ENCODE results near the gene SH3PXD2A. TPM values are rescaled to one million over a fixed set of nuclear protein-coding genes. Genes with fewer than 3 reads are reported as not detected.

The SH3PXD2A gene
- total and polyA plus RNA-seq, 2 of the 4 experiments (the other 2 are of a cell fraction): 6.3 to 23.0 TPM

- no peaks in the 10 kb centered on the region for H3K27me3 ChIP-seq (ENCODE audit: control insufficient read depth, insufficient read depth, low read length)
- DNase-seq (no peak), ATAC-seq (ENCODE audit: low read depth) (no peak)
- H3K23ac ChIP-seq (ENCODE audit: low read depth, low read length): no peak overlapping the region
- peaks cover 6% of the 10 kb centered on the region; the same call in 1 of the 2 replicates for H3K36me3 ChIP-seq (ENCODE audit: control insufficient read depth, insufficient read depth, low read length)
- POLR2A ChIA-PET (ENCODE audit: unreplicated experiment): no interaction called here
- no peak overlapping the region for H2AFZ ChIP-seq (replicated peaks; ENCODE audit: low read length, poor library complexity)
- no peak overlapping the region for H2AK9ac ChIP-seq (replicated peaks; ENCODE audit: low read depth, low read length, poor library complexity)
- H3K79me1 ChIP-seq (ENCODE audit: low read depth in 1 of 2, low read length in 2 of 2): peaks cover 0 to 14% of the 10 kb centered on the region in 2 experiments; a peak in 1 of 4 replicates
- no peak overlapping the region for H2BK15ac ChIP-seq (ENCODE audit: low read depth, low read length)
- no peak overlapping the region for H3K18ac ChIP-seq (ENCODE audit: low read depth, low read length)
- no CpG with 5 or more reads among the region's 3 CpGs for WGBS, 2 experiments (ENCODE audit: extremely low coverage in 2 of 2, insufficient read length in 1 of 2)
- no peak overlapping the region for H3K4me3 ChIP-seq (ENCODE audit: insufficient read depth, low read depth, low read length)
- H2AK5ac ChIP-seq (ENCODE audit: low read depth, low read length): no peak overlapping the region
- H3K9me3 ChIP-seq (ENCODE audit: control insufficient read depth, insufficient read depth, low read length): no peaks in the 10 kb centered on the region
- H4K20me1 ChIP-seq (ENCODE audit: insufficient read depth, low read length): peaks cover 9% of the 10 kb centered on the region
- no peak overlapping the region for H3K9ac ChIP-seq (ENCODE audit: low read depth, low read length)
- H3K56ac ChIP-seq (ENCODE audit: extremely low read depth, insufficient read depth, low read length): no peak overlapping the region
- H3K4me1 ChIP-seq (ENCODE audit: control insufficient read depth, insufficient read depth, low read length): peaks cover 30% of the 10 kb centered on the region
- no TSS peak for BruUV-seq (replicated peaks)
- no peak overlapping the region for H3K27ac ChIP-seq (ENCODE audit: insufficient read depth, low read length)
- H2BK20ac ChIP-seq (ENCODE audit: low read depth, low read length): no peak overlapping the region
- H4K5ac ChIP-seq (ENCODE audit: low read depth, low read length): no peak overlapping the region
- no peak overlapping the region for H3K4ac ChIP-seq (ENCODE audit: low read depth, low read length)
- H4K91ac ChIP-seq (ENCODE audit: insufficient read depth, low read depth, low read length): no peak overlapping the region
- H3K9me1 ChIP-seq (ENCODE audit: insufficient read depth, low read length): peaks cover 7% of the 10 kb centered on the region
- H3K4me2 ChIP-seq (ENCODE audit: low read depth, low read length): no peak overlapping the region
- in situ Hi-C loops (cut with MboI; ENCODE audit: low sequenced_read_pairs) (no loop called here), intact Hi-C loops (cut with micrococcal nuclease) (no loop called here), dilution Hi-C loops (cut with HindIII; ENCODE audit: low sequenced_read_pairs, unreplicated experiment) (no loop called here)
- no peak overlapping the region for H2BK120ac ChIP-seq (ENCODE audit: low read depth, low read length)
- no peak for TF ChIP-seq MXI1 (IDR thresholded peaks at IDR 0.05; ENCODE audit: borderline replicate concordance, low read depth, low read length)
- TF ChIP-seq ELK1 (IDR thresholded peaks at IDR 0.05; ENCODE audit: borderline replicate concordance, low read depth, low read length): no peak
- no peak for TF ChIP-seq USF2 (IDR thresholded peaks at IDR 0.05; ENCODE audit: low read depth, low read length)
- TF ChIP-seq FOS (IDR thresholded peaks at IDR 0.05; ENCODE audit: low read depth, low read length): no peak
- no peak for TF ChIP-seq RAD21 (IDR thresholded peaks at IDR 0.05; ENCODE audit: low read length)
- no peak for TF ChIP-seq CHD1 (IDR thresholded peaks at IDR 0.05; ENCODE audit: low read depth, low read length)
- no peak for TF ChIP-seq RFX5 (IDR thresholded peaks at IDR 0.05; ENCODE audit: low read depth, low read length)
- no peak for TF ChIP-seq BHLHE40 (IDR thresholded peaks at IDR 0.05; ENCODE audit: low read depth, low read length)
- no peak for TF ChIP-seq MAZ (IDR thresholded peaks at IDR 0.05; ENCODE audit: borderline replicate concordance, low read depth, low read length)
- no peak for TF ChIP-seq CTCF (conservative IDR thresholded peaks at IDR 0.05; ENCODE audit: low read depth, low read length)
- no peak for TF ChIP-seq SMC3 (IDR thresholded peaks at IDR 0.05; ENCODE audit: low read depth, low read length)
- no peak for TF ChIP-seq RCOR1 (IDR thresholded peaks at IDR 0.05; ENCODE audit: insufficient replicate concordance, low read length)
- TF ChIP-seq POLR2A (IDR thresholded peaks at IDR 0.05; ENCODE audit: low read depth, low read length): no peak
- no peak for TF ChIP-seq CEBPB (IDR thresholded peaks at IDR 0.05; ENCODE audit: low read depth, low read length)
- no peak for TF ChIP-seq NFE2L2 (IDR thresholded peaks at IDR 0.05; ENCODE audit: low read depth, low read length)
- TF ChIP-seq MAFK (IDR thresholded peaks at IDR 0.05; ENCODE audit: low read depth, low read length): no peak
- H4K8ac ChIP-seq (ENCODE audit: low read depth in 2 of 2, low read length in 2 of 2): no peak overlapping the region
- H3K14ac ChIP-seq (replicated peaks; ENCODE audit: low read depth, low read length): no peak overlapping the region
- H2BK5ac ChIP-seq (ENCODE audit: low read depth, low read length, poor library complexity, severe bottlenecking): no peak overlapping the region
- CTCF ChIA-PET: interaction anchor here (0.6 kb wide), 1 partner anchor 178 kb away, joined by 4 read pairs; no protein-coding TSS in a partner anchor
These were observed 36.8 kb upstream of the SH3PXD2A start for GRCh38 chr10:103892181-103892580.
